HepG2 (cell line): ENCODE measurements around the gene COQ8B. TPM values are rescaled to one million over a fixed set of nuclear protein-coding genes. Genes with fewer than 3 reads are reported as not detected.

Experiments
- FOXK1 ChIP-seq: sonication (generic); formaldehyde crosslinking; IDR thresholded peaks from 2 replicates; pipeline ENCODE4 v1.4.0; 2020; ENCODE audit warnings: low read depth, missing genetic modification reagents, borderline replicate concordance
- GPN1 ChIP-seq: sonication (generic); formaldehyde crosslinking; IDR thresholded peaks from 2 replicates; pipeline ENCODE4 v1.5.1; 2020; ENCODE audit warnings: missing genetic modification reagents, borderline replicate concordance
- HNRNPH1 ChIP-seq: fragments of 200-400 bp; formaldehyde crosslinking; optimal IDR thresholded peaks from 2 replicates; pipeline ENCODE3; 2017; ENCODE audit warnings: mild to moderate bottlenecking, low read depth, low read length
- KMT2B ChIP-seq: IDR thresholded peaks from 2 replicates; pipeline ENCODE4 v1.6.1; 2016; ENCODE audit warnings: missing genetic modification reagents, missing compliant biosample characterization
- MYPOP ChIP-seq: sonication (generic); formaldehyde crosslinking; IDR thresholded peaks from 2 replicates; pipeline ENCODE4 v1.8.1; 2023; ENCODE audit warnings: mild to moderate bottlenecking, moderate library complexity, missing genetic modification reagents
- NCOA2 ChIP-seq: sonication (generic); formaldehyde crosslinking; IDR thresholded peaks from 2 replicates; pipeline ENCODE4 v1.8.0; 2022; ENCODE audit warnings: inconsistent platforms
- NR0B2 ChIP-seq: sonication (generic); formaldehyde crosslinking; IDR thresholded peaks from 2 replicates; pipeline ENCODE4 v1.4.0; 2020; ENCODE audit warnings: mild to moderate bottlenecking, missing genetic modification reagents
- SRSF9 ChIP-seq: fragments of 200-400 bp; formaldehyde crosslinking; IDR thresholded peaks from 2 replicates; pipeline ENCODE4 v1.6.1; 2018; ENCODE audit warnings: borderline replicate concordance, mild to moderate bottlenecking, low read depth, low read length; ENCODE audit not compliant: insufficient read depth, poor library complexity, severe bottlenecking
- ZBTB8A ChIP-seq: sonication (generic); formaldehyde crosslinking; IDR thresholded peaks from 2 replicates; pipeline ENCODE4 v1.4.0; 2020; ENCODE audit warnings: mild to moderate bottlenecking, low read depth, missing genetic modification reagents, borderline replicate concordance
- ZFP36 ChIP-seq: fragments of 150-350 bp; IDR thresholded peaks from 2 replicates; pipeline ENCODE4 v1.6.1; 2018; ENCODE audit warnings: borderline replicate concordance, low read length, low read depth; ENCODE audit not compliant: partially characterized antibody
- ZNF207 ChIP-seq: fragments of 450-650 bp; IDR thresholded peaks from 2 replicates; pipeline ENCODE4 v1.6.1; 2016; ENCODE audit warnings: antibody characterized with exemption, borderline replicate concordance
- ZNF282 ChIP-seq: fragments of 450-650 bp; IDR thresholded peaks from 2 replicates; pipeline ENCODE4 v1.6.1; 2018; ENCODE audit not compliant: partially characterized antibody
- ZNF451 ChIP-seq: sonication (generic); formaldehyde crosslinking; IDR thresholded peaks from 2 replicates; pipeline ENCODE4 v1.5.0; 2020; ENCODE audit warnings: mild to moderate bottlenecking, missing genetic modification reagents
- polyA plus RNA-seq, 8 experiments: library from polyadenylated mRNA; depleted of rRNA in 3 of 8; stranded (reverse) in 7 of 8; unstranded in 1 of 8; fragments of >200 nt; fragmentation: Illumina TruSeq in 4 of 8; extraction: Trizol in 4 of 8; gene quantifications; 2 replicates each; pipeline versions ENCODE4 v1.2.1 to v1.2.3, GENCODE V29; 2011 to 2016; ENCODE audit warnings: low read depth in 4 of 8, missing spikeins in 1 of 8, mixed read lengths in 1 of 8; ENCODE audit not compliant: insufficient read depth in 1 of 8
- total RNA-seq, 5 experiments: library from RNA; depleted of rRNA; stranded (reverse); fragments of >200 nt; fragmentation: Illumina TruSeq; extraction: Trizol; gene quantifications; 2 replicates each; pipeline ENCODE4 v1.2.3, GENCODE V29; 2016; ENCODE audit warnings: low read depth in 1 of 5
- TF ChIP-seq, protein P1 (sequence below): sonication (generic); formaldehyde crosslinking; conservative IDR thresholded peaks from 2 replicates; pipeline ENCODE4 v1.4.0; 2020; ENCODE audit warnings: mild to moderate bottlenecking, missing genetic modification reagents, moderate library complexity
- TF ChIP-seq, protein P2 (sequence below): IDR thresholded peaks from 2 replicates; pipeline ENCODE4 v1.6.1; 2016; ENCODE audit warnings: low read depth
- TF ChIP-seq, protein P3 (sequence below): sonication (generic); formaldehyde crosslinking; IDR thresholded peaks from 2 replicates; pipeline ENCODE4 v1.4.0; 2020; ENCODE audit warnings: mild to moderate bottlenecking, missing genetic modification reagents
- TF ChIP-seq, protein P4 (sequence below): sonication (generic); formaldehyde crosslinking; IDR thresholded peaks from 2 replicates; pipeline ENCODE4 v1.4.0; 2020; ENCODE audit warnings: mild to moderate bottlenecking, missing genetic modification reagents

Gene COQ8B
- total and polyA plus RNA-seq, 2 of the 13 experiments (the other 11 are each of a cell fraction or from before 2014, with no cell fraction given) = 12.3 to 17.2 TPM

- TF ChIP-seq NR0B2 (CRISPR knock-in tag) (peak; percentile 23; the same call in 1 of the 2 replicates), ZNF207 (no peak), GPN1 (CRISPR knock-in tag) (no peak), ZNF282 (no peak), HNRNPH1 (no peak), NCOA2 (no peak; the same call in 1 of the 2 replicates), MYPOP (CRISPR knock-in tag) (0 out of 2 replicates have a peak, but pooled peaks have one; percentile 12), FOXK1 (CRISPR knock-in tag) (peak; percentile 15; the same call in 1 of the 2 replicates), KMT2B (peak; percentile 55; the same call in 1 of the 2 replicates), ZNF451 (CRISPR knock-in tag) (no peak), ZFP36 (no peak), SRSF9 (no peak), ZBTB8A (CRISPR knock-in tag) (no peak)
- TF ChIP-seq, protein P1, sequence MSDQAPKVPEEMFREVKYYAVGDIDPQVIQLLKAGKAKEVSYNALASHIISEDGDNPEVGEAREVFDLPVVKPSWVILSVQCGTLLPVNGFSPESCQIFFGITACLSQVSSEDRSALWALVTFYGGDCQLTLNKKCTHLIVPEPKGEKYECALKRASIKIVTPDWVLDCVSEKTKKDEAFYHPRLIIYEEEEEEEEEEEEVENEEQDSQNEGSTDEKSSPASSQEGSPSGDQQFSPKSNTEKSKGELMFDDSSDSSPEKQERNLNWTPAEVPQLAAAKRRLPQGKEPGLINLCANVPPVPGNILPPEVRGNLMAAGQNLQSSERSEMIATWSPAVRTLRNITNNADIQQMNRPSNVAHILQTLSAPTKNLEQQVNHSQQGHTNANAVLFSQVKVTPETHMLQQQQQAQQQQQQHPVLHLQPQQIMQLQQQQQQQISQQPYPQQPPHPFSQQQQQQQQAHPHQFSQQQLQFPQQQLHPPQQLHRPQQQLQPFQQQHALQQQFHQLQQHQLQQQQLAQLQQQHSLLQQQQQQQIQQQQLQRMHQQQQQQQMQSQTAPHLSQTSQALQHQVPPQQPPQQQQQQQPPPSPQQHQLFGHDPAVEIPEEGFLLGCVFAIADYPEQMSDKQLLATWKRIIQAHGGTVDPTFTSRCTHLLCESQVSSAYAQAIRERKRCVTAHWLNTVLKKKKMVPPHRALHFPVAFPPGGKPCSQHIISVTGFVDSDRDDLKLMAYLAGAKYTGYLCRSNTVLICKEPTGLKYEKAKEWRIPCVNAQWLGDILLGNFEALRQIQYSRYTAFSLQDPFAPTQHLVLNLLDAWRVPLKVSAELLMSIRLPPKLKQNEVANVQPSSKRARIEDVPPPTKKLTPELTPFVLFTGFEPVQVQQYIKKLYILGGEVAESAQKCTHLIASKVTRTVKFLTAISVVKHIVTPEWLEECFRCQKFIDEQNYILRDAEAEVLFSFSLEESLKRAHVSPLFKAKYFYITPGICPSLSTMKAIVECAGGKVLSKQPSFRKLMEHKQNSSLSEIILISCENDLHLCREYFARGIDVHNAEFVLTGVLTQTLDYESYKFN = no peak
- TF ChIP-seq, protein P2, sequence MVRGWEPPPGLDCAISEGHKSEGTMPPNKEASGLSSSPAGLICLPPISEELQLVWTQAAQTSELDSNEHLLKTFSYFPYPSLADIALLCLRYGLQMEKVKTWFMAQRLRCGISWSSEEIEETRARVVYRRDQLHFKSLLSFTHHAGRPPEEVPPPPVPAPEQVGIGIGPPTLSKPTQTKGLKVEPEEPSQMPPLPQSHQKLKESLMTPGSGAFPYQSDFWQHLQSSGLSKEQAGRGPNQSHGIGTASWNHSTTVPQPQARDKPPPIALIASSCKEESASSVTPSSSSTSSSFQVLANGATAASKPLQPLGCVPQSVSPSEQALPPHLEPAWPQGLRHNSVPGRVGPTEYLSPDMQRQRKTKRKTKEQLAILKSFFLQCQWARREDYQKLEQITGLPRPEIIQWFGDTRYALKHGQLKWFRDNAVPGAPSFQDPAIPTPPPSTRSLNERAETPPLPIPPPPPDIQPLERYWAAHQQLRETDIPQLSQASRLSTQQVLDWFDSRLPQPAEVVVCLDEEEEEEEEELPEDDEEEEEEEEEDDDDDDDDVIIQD (CRISPR knock-in tag) = no peak
- TF ChIP-seq, protein P3, sequence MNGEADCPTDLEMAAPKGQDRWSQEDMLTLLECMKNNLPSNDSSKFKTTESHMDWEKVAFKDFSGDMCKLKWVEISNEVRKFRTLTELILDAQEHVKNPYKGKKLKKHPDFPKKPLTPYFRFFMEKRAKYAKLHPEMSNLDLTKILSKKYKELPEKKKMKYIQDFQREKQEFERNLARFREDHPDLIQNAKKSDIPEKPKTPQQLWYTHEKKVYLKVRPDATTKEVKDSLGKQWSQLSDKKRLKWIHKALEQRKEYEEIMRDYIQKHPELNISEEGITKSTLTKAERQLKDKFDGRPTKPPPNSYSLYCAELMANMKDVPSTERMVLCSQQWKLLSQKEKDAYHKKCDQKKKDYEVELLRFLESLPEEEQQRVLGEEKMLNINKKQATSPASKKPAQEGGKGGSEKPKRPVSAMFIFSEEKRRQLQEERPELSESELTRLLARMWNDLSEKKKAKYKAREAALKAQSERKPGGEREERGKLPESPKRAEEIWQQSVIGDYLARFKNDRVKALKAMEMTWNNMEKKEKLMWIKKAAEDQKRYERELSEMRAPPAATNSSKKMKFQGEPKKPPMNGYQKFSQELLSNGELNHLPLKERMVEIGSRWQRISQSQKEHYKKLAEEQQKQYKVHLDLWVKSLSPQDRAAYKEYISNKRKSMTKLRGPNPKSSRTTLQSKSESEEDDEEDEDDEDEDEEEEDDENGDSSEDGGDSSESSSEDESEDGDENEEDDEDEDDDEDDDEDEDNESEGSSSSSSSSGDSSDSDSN (CRISPR knock-in tag) = no peak
- TF ChIP-seq, protein P4, sequence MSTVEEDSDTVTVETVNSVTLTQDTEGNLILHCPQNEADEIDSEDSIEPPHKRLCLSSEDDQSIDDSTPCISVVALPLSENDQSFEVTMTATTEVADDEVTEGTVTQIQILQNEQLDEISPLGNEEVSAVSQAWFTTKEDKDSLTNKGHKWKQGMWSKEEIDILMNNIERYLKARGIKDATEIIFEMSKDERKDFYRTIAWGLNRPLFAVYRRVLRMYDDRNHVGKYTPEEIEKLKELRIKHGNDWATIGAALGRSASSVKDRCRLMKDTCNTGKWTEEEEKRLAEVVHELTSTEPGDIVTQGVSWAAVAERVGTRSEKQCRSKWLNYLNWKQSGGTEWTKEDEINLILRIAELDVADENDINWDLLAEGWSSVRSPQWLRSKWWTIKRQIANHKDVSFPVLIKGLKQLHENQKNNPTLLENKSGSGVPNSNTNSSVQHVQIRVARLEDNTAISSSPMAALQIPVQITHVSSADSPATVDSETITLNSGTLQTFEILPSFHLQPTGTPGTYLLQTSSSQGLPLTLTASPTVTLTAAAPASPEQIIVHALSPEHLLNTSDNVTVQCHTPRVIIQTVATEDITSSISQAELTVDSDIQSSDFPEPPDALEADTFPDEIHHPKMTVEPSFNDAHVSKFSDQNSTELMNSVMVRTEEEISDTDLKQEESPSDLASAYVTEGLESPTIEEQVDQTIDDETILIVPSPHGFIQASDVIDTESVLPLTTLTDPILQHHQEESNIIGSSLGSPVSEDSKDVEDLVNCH = peak; percentile 98; the same call in 1 of the 2 replicates
Observed at GRCh38 chr19:40750874-40751537, 34.3 kb upstream of the COQ8B start, which contains the start of gene SNRPA (continued).
